Measurements from ENCODE around the gene ANTXR2.

- no peak for TF ChIP-seq CTCF (IDR thresholded peaks at IDR 0.05; ENCODE audit: low read length)
- no peak for TF ChIP-seq EZH2 (optimal IDR thresholded peaks at IDR 0.05; ENCODE audit: low read depth, low read length)
- no peak for TF ChIP-seq EZH2phosphoT487 (IDR thresholded peaks at IDR 0.05; ENCODE audit: low read length)
Observed at GRCh38 chr4:79886021-79886420, 187.0 kb downstream of the ANTXR2 start.

Measured in MM.1S (cell line).